LoVo (cell line): Measurements from ENCODE around the gene CYB561D1.

Experiments used
- DNase-seq: peaks from one replicate; pipeline ENCODE4 v3.0.0-alpha.2; 2016; ENCODE audit warnings: low spot score

CYB561D1 gene

DNA sequence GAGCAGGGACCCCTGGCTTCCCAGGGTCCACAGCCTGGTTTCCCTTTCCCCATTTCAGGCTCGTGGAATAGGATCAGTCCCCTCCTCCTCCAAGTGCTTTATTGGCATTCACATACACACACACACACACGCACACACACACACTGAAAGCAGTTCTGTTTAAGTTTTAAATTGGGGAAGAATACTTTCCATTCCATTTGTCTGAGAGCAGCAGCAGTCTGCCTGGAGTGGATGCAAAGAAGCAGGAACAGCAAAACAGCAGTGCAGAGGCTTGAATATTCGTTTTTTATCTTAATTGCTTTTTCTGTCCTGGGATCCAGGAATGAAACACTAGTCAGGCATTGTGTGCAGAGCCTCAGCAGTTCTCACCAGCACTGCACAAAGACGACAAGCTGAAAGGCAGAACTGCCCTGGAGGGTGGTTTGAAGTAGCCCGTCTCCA, 7.1 kb downstream of the CYB561D1 start:
- DNase-seq = no peak

- no peak for DNase-seq
Measured at GRCh38 chr1:109501644-109502363, 7.9 kb downstream of the CYB561D1 start.

DNA sequence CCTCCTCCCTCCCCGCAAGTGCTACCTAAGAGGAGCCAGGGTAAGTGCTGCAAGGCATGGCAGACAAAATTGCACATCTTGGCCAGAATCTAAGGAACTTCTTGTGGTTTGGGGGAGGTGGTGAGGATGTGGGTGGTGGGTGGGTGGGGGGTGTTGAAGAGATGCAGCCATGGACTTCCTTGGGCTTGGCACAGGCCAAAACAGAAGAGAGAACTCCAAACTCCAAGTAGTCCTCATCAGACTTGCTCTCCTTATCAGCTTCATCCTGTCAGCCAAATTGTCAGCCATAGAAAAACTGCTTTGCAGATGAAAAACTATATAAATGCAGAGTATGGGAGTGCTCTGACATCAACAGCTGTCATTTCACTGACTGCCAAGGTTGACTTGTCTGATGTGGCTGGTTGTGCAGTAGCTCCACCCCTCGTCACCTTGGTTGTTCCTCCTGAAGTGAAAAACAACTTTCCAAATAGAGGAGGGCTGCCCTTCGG, 8.5 kb downstream of the CYB561D1 start:
- no peak for DNase-seq

GRCh38 chr1:109503935-109504334, 10.0 kb downstream of the CYB561D1 start:
- DNase-seq = no peak

DNA sequence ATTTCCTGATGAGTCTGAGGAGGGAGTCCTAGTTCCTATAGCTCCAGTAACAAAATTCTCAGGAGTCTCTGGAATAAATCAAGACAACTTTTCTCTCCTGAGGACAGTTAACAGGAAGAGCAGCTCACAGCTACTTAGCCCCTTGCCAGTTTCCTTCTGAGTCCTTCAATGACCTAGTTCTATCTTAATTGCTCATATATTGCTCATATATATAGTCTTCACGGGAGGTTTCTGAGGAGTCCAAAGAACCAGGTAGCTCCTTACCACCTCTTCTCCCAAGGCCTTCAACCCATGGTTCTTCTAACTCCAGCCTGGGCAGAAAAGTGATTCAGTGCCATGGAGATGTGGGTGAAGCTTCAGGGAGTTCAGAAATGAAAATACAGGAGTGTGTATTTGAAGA, 11.1 kb downstream of the CYB561D1 start:
- DNase-seq = no peak

DNA sequence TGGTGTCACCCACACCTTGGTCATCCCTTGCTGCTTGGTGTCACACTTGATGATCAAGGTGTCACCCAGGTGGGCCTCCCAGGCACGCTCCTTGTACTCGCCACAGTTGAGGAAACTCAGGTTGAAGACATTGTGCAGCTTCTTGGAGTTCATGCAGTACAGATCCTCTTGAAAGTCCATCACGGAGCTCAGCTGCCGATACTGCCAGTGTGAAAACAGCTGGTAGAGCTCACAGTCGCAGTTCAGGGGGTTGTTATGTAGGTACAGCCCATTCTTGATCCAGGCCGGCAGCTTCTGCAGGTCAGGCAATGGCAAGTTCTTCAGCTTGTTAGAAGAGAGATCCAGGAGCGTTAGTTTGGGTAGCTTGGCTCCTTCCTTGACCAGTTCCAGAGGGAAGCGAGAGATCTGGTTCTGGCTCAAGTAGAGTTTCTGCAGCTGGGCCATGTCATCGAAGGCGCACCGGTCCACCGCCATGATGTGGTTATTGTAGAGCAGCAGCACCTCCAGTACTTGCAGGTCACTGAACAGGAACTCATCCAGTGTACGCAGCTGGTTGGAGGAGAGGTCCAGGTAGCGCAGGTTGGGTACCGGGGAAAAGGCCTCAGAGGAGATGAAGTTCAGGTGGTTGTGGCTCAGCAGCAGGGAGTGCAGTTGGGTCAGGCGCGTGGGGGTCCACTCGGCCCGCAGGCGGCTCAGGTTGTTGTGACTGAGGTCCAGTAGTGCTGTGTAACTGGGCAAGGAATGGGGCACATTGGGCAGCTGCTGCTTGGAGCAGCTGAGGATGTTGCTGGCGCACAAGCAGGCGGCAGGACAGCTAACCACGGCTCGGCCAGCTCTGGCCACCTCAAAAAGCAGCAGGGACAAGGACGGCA, 14.3 kb downstream of the CYB561D1 start:
- no peak for DNase-seq

- DNase-seq = no peak
Measured at GRCh38 chr1:109508873-109509175, 14.9 kb downstream of the CYB561D1 start.

DNA sequence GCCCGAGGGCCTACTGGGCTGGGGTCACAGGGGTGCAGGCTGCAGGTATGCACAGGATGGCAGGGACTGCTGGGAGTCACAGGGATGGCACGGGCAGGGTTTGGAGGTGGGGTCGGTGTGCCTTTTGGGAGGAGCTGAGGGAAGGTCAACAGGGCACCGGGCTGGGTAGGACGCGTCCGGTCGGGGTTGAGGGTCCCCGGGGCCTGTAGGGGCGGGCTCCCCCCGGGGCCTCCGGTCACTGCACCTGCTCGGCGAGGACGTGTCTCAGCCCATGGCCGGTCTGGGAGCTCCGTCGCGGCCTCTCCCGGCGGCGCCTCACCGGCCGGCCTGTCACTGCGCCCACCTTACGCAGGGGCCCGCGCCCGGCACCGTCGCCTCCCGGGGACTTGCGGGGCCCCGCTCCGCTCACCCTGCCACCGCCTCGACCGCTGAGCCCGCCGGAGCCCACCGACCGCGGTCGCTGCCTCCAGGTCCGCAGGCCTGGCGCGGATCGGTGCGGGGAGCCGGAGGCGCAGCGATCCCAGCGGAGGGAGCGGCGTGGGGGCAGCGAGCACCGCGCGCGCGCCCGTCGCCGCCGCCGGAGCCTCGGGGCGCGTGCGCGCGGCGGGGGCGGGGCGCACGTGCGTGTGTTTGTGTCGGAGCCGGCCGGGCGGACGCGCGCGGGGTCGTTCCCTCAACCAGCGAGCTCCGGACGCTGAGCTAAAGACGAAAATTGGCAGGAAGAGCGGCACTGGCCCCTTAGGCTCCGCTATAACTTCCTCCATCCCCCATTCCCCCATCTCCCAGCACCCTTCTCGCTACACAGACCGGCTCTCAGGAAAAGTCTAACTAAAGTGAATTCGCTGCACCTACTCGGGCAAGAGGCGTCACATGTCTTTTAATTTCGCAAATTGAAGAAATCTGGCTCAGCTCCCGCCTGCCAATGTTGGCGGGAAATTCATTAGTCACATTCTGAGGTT, 15.6 kb downstream of the CYB561D1 start, which contains the start of gene AMIGO1:
Gene AMIGO1, minus strand, starts transcription at position 552 of the 959 bp plus-strand sequence. CDS start 815 bp downstream, outside the sequence.
- peak; percentile 74 for DNase-seq

GRCh38 chr1:109513110-109513710, 19.3 kb downstream of the CYB561D1 start:
- no peak for DNase-seq

- no peak for DNase-seq
Measured at GRCh38 chr1:109514846-109515245, 21.0 kb downstream of the CYB561D1 start.

DNA sequence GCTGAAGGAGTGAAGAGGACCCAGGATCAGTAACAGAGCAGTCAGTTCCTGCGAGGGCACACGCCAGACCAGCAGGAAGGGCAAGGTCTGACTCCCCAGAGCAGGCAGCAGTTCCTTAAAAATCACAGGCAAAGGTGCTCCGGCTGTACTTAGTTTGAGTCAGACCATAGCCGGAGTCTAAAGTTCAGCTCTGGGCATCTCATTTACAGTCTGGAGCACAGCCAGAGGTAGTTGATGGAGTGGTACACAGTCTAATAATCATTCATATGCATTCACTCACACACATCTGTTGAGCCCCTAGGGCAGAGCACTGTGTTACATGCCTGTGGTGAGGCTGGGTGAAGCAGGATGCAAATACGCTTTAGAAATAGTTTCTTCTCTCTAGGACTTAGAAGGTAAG, 23.0 kb downstream of the CYB561D1 start:
- DNase-seq = peak; percentile 54

- no peak for DNase-seq
Measured at GRCh38 chr1:109517337-109517736, 23.4 kb downstream of the CYB561D1 start.

DNA sequence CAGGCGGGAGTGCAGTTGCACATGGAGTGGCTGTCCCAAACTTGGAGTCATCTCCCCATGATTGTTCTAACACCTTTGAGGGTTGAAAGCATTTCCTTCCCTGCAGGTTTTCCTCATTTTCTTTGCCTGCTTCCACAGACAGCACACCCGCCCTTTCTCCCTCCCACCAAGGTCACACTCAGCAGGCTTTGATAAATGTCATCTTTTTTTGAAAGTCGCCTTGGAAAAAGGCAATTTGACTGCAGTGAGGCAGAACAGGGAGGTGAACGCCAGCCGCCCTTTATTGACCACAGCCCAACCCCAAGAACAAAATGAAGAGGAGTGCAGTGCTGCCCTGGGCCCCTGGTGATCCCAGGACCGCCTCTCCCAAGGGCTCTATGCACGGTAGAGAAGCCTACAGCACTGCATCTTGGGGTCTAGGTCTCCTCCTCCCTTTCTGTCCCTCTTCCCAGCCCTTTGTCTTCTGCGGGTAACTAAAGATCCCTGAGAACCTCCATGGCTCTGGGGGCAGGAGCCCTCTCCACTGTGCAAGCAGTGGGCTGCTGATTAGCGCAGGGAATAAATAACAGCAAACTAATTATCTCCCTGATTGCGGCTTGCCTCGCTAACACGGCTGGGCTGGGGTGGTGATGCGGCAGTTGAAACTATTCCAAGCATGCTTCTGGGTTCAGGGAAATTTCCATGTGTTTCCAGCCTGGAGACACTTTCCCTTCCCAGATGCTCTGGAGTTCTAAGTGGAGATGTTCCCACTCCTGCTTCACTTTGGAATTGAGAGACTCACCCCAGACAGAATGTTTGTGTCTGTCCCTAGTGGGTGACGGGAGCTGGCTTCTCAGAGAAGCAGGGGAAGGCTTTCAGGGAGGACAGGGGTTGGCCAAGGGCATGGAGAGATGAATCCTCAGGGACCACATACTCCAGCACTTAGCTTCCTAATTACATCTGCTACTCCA, 27.4 kb downstream of the CYB561D1 start:
- no peak for DNase-seq

DNA sequence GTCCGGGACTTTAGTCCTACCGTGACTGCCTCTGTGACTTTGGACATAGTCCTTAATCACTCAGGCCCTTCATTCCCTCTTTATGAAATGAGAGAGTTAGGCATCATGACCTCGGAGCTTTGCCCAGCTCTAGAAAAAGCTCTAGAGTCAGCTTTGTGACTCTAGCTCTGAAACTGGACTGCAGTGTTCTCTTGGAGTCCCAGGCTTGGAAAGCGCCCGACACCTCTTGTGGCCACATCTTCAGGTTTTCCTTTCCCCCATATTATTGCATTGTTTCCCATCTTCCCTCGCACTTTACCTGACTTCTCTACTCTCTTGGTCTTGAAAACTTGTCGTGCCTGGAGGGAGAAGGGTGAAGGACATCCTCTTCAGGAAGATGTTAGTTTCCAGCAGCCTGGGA, 28.1 kb downstream of the CYB561D1 start:
- no peak for DNase-seq

- no peak for DNase-seq
Measured at GRCh38 chr1:109523706-109524105, 29.8 kb downstream of the CYB561D1 start.

DNA sequence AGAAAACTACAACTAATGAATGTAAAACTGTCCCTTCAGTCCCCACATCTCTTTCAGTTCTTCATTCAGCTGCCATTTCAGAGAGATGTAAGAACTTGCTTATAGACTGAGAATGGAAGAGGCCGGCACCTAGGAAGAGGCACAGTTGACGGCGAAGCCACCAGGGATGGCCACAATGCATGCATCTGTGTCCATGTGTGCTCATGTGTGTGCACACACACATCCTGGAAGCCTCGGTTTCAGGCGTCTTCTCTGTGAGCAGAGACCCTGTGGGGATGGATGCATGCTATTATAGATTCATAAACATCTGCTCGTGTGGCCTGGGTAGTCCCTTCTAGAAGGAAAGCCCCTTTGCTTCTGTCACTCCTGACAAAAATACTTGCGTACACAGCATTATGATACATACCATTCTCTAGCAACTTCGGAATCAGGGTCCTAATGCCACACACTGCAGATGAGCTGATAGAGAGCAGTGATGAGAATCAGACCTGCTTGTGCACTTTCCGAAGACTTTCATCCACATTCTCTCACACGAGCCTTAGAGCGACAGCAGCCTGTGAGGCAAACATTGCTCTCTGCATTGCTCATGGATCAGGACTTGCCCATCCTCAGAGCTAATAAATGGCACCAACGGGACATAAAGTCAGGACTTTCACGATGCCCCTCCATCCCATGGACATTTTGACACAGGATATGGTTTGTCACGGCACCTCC, 33.4 kb downstream of the CYB561D1 start:
- no peak for DNase-seq

- no peak for DNase-seq
Measured at GRCh38 chr1:109527846-109528695, 34.2 kb downstream of the CYB561D1 start.

DNA sequence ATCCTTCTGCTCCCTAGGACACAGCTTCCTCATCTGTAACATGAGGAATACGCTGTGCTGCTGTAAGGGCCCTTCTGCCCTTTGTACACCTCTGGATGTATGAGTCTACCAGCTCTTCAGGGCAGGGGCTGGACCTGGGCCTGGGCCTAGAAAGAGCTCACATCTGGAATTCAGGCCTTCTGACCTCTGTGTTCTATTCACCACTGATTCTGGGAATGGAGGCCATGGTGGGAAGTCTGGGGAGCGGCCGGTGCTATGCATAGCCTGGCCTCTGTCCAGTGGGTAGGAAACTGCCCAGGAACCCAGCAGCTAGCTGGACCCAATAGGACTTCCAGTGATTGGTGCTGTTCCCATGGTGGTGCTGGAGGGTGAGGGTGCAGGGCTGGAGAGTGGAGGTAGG, 34.8 kb downstream of the CYB561D1 start:
- DNase-seq = no peak
